Measurements from ENCODE around the gene KSR1.
A peak's percentile ranks its signal among the peaks of the same experiment; 100 is the strongest.

KSR1 gene

GRCh38 chr17:27543958-27544349 lies 87.7 kb downstream of the KSR1 start:
- peak overlapping the region; percentile 32; the same call in 1 of the 2 replicates for H3K27ac ChIP-seq
- TF ChIP-seq POLR2AphosphoS5 (IDR thresholded peaks at IDR 0.05; ENCODE audit: borderline replicate concordance, low read depth, low read length), result no peak
- no peak for TF ChIP-seq EZH2 (IDR thresholded peaks at IDR 0.05)
- TF ChIP-seq FOXP2 (optimal IDR thresholded peaks at IDR 0.05; ENCODE audit: control extremely low read depth, extremely low read length, insufficient read depth), result no peak
- H3K4me3 ChIP-seq, result no peak overlapping the region

GRCh38 chr17:27544350-27545131 lies 88.3 kb downstream of the KSR1 start:
- peak; percentile 30; the same call in 1 of the 2 replicates for TF ChIP-seq POLR2AphosphoS5 (IDR thresholded peaks at IDR 0.05; ENCODE audit: borderline replicate concordance, low read depth, low read length)
- no peak for TF ChIP-seq FOXP2 (optimal IDR thresholded peaks at IDR 0.05; ENCODE audit: control extremely low read depth, extremely low read length, insufficient read depth)
- no peaks in the 10 kb centered on the region for H3K36me3 ChIP-seq (ENCODE audit: insufficient read depth, low read length)
- H3K9ac ChIP-seq (ENCODE audit: insufficient read length), result no peak overlapping the region
- H3K27ac ChIP-seq, result peak overlapping the region; percentile 32; the same call in 1 of the 2 replicates
- 0 out of 2 replicates have a peak overlapping the region, but pooled peaks have one; percentile 28 for H3K4me3 ChIP-seq
- H3K9me3 ChIP-seq (ENCODE audit: low read depth, low read length), result no peaks in the 10 kb centered on the region
- DNase-seq (ENCODE audit: low read depth, low spot score), result no peak

More at GRCh38 chr17:27543958-27544349, 87.7 kb downstream of the KSR1 start:
- Histone ChIP-seq H3K9me3 (ENCODE audit: low read depth, low read length) (no peaks in the 10 kb centered on the region), H3K9ac (ENCODE audit: insufficient read length) (no peak overlapping the region), H3K36me3 (ENCODE audit: insufficient read depth, low read length) (no peaks in the 10 kb centered on the region)
- no peak for DNase-seq (ENCODE audit: low read depth, low spot score)

- no peak overlapping the region for H3K9ac ChIP-seq (ENCODE audit: insufficient read length)
- H3K9me3 ChIP-seq (ENCODE audit: low read depth, low read length), result no peaks in the 10 kb centered on the region
- H3K27ac ChIP-seq, result no peak overlapping the region
- no peaks in the 10 kb centered on the region for H3K36me3 ChIP-seq (ENCODE audit: insufficient read depth, low read length)
- TF ChIP-seq POLR2AphosphoS5 (IDR thresholded peaks at IDR 0.05; ENCODE audit: borderline replicate concordance, low read depth, low read length) (no peak), FOXP2 (optimal IDR thresholded peaks at IDR 0.05; ENCODE audit: control extremely low read depth, extremely low read length, insufficient read depth) (no peak), EZH2 (IDR thresholded peaks at IDR 0.05) (no peak)
- no peak for DNase-seq (ENCODE audit: low read depth, low spot score)
- H3K4me3 ChIP-seq, result no peak overlapping the region
Measured at GRCh38 chr17:27545562-27546229, 89.4 kb downstream of the KSR1 start.

GRCh38 chr17:27546624-27547300 lies 90.5 kb downstream of the KSR1 start:
- H3K4me3 ChIP-seq, result peak overlapping the region; percentile 40
- DNase-seq (ENCODE audit: low read depth, low spot score), result no peak

GRCh38 chr17:27547301-27547683 lies 91.0 kb downstream of the KSR1 start:
- Histone ChIP-seq H3K36me3 (ENCODE audit: insufficient read depth, low read length) (no peaks in the 10 kb centered on the region), H3K27ac (peak overlapping the region; percentile 68), H3K4me3 (peak overlapping the region; percentile 40), H3K9me3 (ENCODE audit: low read depth, low read length) (no peaks in the 10 kb centered on the region), H3K9ac (ENCODE audit: insufficient read length) (peak overlapping the region; percentile 50)
- TF ChIP-seq POLR2AphosphoS5 (IDR thresholded peaks at IDR 0.05; ENCODE audit: borderline replicate concordance, low read depth, low read length) (no peak), EZH2 (IDR thresholded peaks at IDR 0.05) (no peak), FOXP2 (optimal IDR thresholded peaks at IDR 0.05; ENCODE audit: control extremely low read depth, extremely low read length, insufficient read depth) (no peak)
- DNase-seq (ENCODE audit: low read depth, low spot score), result no peak

More at GRCh38 chr17:27546624-27547300, 90.5 kb downstream of the KSR1 start:
- peak overlapping the region; percentile 50 for H3K9ac ChIP-seq (ENCODE audit: insufficient read length)
- peak overlapping the region; percentile 68 for H3K27ac ChIP-seq
- no peaks in the 10 kb centered on the region for H3K36me3 ChIP-seq (ENCODE audit: insufficient read depth, low read length)
- H3K9me3 ChIP-seq (ENCODE audit: low read depth, low read length), result no peaks in the 10 kb centered on the region
- no peak for TF ChIP-seq FOXP2 (optimal IDR thresholded peaks at IDR 0.05; ENCODE audit: control extremely low read depth, extremely low read length, insufficient read depth)
- TF ChIP-seq EZH2 (IDR thresholded peaks at IDR 0.05), result no peak
- no peak; the same call in 1 of the 2 replicates for TF ChIP-seq POLR2AphosphoS5 (IDR thresholded peaks at IDR 0.05; ENCODE audit: borderline replicate concordance, low read depth, low read length)

GRCh38 chr17:27548369-27548768 lies 92.1 kb downstream of the KSR1 start:
- H3K36me3 ChIP-seq (ENCODE audit: insufficient read depth, low read length), result no peaks in the 10 kb centered on the region
- no peaks in the 10 kb centered on the region for H3K9me3 ChIP-seq (ENCODE audit: low read depth, low read length)
- H3K27ac ChIP-seq, result no peak overlapping the region
- no peak overlapping the region for H3K4me3 ChIP-seq
- no peak overlapping the region for H3K9ac ChIP-seq (ENCODE audit: insufficient read length)
- no peak for DNase-seq (ENCODE audit: low read depth, low spot score)
- TF ChIP-seq EZH2 (IDR thresholded peaks at IDR 0.05), result no peak
- TF ChIP-seq POLR2AphosphoS5 (IDR thresholded peaks at IDR 0.05; ENCODE audit: borderline replicate concordance, low read depth, low read length), result no peak
- no peak for TF ChIP-seq FOXP2 (optimal IDR thresholded peaks at IDR 0.05; ENCODE audit: control extremely low read depth, extremely low read length, insufficient read depth)

GRCh38 chr17:27549251-27549893 lies 93.1 kb downstream of the KSR1 start:
- H3K9ac ChIP-seq (ENCODE audit: insufficient read length), result no peak overlapping the region
- no peak for DNase-seq (ENCODE audit: low read depth, low spot score)
- no peak overlapping the region for H3K4me3 ChIP-seq
- no peak overlapping the region for H3K27ac ChIP-seq
- H3K9me3 ChIP-seq (ENCODE audit: low read depth, low read length), result no peaks in the 10 kb centered on the region
- H3K36me3 ChIP-seq (ENCODE audit: insufficient read depth, low read length), result no peaks in the 10 kb centered on the region
- TF ChIP-seq EZH2 (IDR thresholded peaks at IDR 0.05), result no peak
- TF ChIP-seq FOXP2 (optimal IDR thresholded peaks at IDR 0.05; ENCODE audit: control extremely low read depth, extremely low read length, insufficient read depth), result no peak
- TF ChIP-seq POLR2AphosphoS5 (IDR thresholded peaks at IDR 0.05; ENCODE audit: borderline replicate concordance, low read depth, low read length), result no peak
